Measurements from ENCODE around the gene ZSCAN22.
A peak's percentile ranks its signal among the peaks of the same experiment; 100 is the strongest.

The ZSCAN22 gene

DNA sequence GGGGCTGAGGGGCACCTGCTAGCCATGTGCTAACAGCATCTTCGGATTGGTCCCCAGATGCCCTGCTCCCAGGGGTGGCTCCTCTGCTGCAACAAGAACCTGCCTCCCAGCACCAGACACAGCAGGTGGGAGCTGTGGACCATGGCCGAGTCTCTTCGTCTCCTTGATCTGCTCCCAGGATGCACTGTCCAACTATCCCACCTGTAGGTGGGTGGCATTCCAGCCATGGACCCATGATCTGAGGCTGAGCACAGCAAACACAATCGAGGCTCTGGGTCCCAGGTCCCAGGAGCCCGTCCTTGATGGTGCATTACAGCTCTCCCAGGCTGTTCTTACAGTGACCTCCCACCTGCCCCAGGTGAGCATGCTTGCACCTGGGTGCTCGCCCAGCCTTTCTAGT is 52.5 kb downstream of the ZSCAN22 start:
- DNase-seq: no peak

DNA sequence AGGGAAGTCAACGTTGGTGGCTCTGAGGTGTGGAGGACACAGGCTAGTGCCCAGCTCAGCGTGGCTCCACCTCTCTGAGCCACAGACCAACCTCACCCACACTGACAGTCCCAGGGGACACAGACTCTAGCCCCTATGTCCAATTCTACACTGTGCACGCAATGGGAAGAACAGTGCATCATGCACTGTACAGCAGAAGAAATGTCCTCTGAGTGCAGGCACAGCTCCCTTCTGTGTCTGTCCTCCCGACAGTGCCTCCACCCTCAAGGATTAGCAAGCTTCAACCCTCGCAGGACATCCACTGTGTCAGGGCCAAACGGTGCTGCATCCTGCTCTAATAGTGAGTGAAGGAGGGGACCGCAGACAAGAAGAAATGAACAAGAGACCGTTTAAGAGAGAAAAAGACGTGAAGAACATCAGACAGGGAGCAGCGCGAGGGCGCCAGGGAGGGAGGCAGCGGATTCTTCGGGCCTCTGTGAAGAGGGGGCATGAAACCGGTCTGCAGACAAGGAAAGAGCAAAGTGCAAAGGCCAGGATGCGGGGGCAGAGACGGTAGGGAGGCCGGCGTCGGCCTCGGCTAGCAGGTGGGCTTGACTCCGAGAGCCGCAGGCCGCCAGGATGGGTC is 53.4 kb downstream of the ZSCAN22 start:
- no peak for DNase-seq

DNA sequence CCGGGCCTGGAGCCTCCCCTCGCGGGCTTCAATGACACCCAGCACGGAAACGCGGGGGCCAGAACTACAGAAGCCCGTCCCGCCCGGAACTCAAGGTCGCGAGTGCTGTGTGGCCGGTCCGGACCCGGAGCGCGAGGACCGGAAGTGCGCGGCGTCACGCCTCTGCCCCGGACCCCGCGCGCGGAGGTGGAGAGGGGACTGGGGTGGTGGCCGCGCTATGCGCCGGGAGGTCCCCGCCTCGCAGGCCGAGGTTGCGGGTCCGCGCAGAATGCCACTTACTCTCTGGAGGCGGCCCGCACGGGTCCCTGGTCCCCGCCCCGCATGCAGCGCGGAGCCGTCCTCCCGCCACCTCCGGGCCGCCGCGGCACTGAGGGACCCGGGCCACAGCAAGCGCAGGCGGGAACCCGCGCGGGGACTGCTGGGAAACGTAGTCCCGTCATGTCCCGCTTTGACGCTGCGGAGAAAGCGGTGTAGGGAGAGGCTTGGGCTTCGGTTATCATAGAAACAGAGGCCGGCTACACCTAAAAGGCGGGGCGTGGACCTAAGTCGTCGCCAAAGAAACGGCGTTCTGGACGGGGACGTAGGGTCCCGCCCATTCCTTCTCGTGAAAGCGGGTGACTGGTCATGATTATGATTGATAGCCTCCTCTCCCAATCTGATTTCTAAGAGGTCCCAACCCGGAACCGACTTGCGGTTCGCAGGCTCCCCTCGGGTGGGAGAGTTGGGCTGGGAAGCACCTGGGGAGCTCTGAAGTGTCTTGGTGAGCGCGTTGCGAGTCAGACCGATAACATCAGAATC is 54.1 kb downstream of the ZSCAN22 start, which contains the start of gene ZNF837:
Gene ZNF837 (minus strand): TSS at position 369 of the 798 bp plus-strand sequence. CDS start 11,698 bp downstream, outside the sequence.
- peak; percentile 99 for DNase-seq

DNA sequence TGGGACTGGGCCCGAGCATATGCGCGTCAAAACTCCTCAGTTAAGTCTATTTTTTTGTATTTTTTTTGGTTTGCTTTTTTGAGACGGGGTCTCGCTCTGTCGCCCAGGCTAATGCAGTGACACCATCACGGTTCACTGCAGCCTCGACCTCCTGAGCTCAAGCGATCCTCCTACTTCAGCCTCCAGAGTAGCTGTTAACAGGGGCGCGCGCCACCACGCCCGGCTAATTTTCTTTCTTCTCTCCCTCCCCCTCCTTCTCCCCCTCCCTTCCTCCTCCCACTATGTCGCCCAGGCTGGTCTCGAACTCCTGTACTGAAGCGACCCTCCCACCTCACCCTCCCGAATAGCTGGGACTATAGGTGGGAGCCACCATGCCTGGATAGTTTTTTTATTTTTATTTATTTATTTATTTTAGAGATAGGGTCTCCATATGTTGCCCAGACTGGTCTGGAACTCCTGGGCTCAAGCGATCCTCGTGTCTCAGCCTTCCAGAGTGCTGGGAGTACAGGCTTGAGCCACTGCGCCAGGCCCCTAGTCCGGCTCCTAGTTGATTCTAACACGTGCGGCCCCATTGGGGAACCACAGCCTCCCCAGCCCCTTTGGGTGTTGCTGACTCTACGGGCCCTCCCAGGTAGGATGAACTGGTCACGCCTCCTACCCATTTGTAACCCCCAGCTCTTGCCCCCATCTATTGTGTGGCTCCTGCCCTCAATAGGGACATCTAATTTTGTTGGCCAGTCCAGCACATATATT is 54.8 kb downstream of the ZSCAN22 start:
- DNase-seq: no peak

- DNase-seq: no peak
Observed at GRCh38 chr19:58382997-58383603, 56.3 kb downstream of the ZSCAN22 start.

DNA sequence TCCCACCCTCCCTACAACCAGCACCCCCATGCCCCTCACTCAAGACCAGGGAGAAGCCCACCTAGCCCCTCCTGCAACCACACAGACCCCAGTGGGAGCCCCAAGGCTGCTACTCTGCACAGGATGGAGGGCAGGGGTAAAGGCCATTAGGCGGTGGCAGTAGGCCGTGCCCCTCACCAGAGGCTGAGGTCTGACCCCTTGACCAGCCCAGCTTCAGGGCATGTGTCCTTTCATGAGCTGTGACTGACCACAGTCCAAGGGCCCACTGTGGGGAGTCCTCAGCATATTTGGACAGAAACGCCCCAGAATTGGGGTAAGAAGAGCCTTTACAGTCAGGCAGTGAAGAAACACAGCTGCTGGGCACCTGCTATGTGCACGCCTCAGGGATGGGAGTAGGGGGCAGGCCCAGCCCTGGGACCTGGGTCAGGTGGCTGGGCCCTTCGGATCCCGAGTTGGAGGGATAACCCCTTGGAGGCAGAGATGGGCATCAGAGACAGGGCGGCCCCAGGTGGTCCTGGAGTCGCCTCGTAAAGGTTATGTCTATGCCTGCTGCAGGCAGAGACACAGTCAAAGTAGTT is 58.6 kb downstream of the ZSCAN22 start:
- DNase-seq: no peak

- no peak for DNase-seq
Observed at GRCh38 chr19:58385891-58386575, 59.2 kb downstream of the ZSCAN22 start.

- DNase-seq: peak; percentile 98
Observed at GRCh38 chr19:58386576-58387337, 60.0 kb downstream of the ZSCAN22 start, which contains the start of gene RPS5. RPS5 (plus strand) TSS chr19:58387269; CDS start chr19:58388138, 869 bp downstream.

- DNase-seq: no peak
Observed at GRCh38 chr19:58387338-58388174, 60.8 kb downstream of the ZSCAN22 start.

DNA sequence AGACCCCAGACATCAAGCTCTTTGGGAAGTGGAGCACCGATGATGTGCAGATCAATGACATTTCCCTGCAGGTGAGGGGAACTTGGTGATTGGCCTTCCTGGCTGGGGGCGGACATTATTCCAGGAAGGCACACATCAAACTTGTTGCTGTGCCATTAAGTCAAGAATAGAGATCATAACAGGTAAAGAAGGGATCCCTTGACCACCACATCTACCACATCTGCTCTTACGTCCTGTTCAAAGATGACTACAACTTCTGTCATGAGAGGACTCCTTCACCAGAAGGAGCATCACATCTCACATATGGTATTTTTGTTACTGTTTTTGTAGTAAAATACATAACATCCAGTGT is 61.4 kb downstream of the ZSCAN22 start:
- DNase-seq: no peak

All from NCI-H1048 (cell line).